GM21528 (cell line): ENCODE results near the gene CA5A.

Experiments
- ATAC-seq: cut with Tn5 transposase; IDR thresholded peaks from one replicate; pipeline ENCODE4 v1.9.1; 2021; ENCODE audit warnings: mild to moderate bottlenecking, moderate library complexity; ENCODE audit not compliant: unreplicated experiment, low FRiP score

Gene CA5A

DNA sequence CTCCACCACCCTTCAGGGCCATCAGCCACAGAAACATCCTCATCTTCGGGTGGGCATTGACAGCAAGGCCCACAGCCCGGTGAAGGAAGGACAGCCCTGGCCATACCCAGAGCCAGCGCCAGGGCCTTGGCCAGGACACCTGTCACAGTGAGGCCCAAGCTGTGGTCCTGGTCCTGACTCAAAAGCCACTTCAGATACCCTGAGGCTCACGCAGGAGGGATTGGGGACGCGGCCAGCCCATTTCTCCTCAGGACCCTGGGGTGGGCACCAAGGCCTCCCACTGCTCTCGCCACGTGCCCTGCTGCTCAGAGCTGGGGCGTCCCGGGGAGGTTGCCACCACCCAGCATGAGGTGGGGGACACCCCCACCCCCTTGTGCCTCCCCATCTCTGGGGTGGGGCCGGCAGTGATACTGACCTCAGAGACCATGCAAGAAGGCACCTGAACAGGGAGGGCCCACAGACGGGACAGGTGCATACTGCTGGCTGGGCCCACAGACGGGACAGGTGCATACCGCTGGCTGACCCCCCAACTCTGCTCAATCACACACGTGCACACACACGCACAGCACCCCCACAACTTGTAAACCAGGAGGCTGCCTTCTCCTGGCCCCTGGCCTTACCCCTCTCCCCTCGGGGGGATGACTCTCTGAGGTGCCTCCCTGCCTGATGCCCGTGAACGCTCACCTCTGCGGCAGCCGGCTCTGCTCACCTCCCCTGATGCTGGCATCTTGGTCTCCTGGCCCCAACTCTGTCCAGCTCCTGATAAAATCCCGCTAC is 81.2 kb downstream of the CA5A start:
- ATAC-seq = no peak

DNA sequence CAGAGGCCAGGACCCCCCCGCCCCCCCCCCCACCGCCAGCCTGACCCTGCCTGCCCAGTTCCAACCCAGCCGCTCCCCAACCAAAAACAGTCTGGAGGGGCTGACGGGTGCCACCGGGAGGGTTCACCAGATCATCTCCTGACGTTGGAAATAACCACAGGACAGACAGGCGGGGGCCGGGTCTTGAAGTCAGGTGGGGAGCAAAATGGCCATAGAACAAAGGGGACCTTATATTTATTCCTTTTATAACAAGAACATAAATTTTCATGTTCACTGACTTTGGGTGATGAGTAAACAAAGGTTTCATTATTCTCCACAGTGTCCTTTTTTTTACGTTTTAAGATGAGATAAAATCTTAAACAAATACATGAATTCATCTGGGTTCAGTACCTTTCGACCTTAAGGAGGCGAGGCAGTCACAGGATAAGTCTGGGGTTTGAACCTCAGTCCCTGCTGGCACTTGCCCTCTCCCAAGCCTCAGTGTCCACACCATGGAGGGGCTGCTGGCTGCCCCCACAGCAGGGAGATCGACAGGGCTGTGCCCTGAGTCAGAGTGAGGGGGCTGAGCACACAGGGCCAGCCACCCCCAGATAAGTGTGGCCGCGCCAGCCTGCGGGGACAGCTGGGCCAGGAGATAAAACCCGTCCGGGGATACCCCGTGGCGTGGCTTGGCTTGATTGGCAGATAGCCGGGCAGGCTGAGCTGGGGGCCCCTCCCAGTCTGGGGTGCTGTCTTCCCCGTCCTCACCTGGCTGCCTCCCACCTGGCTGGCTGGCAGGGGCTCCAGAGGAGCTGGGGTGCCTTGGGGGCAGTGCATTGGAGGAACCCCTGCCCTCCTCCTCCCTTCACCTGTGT is 82.0 kb downstream of the CA5A start:
- no peak for ATAC-seq

- ATAC-seq = peak; percentile 44
These were observed 82.8 kb downstream of the CA5A start for GRCh38 chr16:87853411-87854052.

- ATAC-seq = no peak
These were observed 84.7 kb downstream of the CA5A start for GRCh38 chr16:87851601-87852000.

- no peak for ATAC-seq
These were observed 85.2 kb downstream of the CA5A start for GRCh38 chr16:87851141-87851587.

DNA sequence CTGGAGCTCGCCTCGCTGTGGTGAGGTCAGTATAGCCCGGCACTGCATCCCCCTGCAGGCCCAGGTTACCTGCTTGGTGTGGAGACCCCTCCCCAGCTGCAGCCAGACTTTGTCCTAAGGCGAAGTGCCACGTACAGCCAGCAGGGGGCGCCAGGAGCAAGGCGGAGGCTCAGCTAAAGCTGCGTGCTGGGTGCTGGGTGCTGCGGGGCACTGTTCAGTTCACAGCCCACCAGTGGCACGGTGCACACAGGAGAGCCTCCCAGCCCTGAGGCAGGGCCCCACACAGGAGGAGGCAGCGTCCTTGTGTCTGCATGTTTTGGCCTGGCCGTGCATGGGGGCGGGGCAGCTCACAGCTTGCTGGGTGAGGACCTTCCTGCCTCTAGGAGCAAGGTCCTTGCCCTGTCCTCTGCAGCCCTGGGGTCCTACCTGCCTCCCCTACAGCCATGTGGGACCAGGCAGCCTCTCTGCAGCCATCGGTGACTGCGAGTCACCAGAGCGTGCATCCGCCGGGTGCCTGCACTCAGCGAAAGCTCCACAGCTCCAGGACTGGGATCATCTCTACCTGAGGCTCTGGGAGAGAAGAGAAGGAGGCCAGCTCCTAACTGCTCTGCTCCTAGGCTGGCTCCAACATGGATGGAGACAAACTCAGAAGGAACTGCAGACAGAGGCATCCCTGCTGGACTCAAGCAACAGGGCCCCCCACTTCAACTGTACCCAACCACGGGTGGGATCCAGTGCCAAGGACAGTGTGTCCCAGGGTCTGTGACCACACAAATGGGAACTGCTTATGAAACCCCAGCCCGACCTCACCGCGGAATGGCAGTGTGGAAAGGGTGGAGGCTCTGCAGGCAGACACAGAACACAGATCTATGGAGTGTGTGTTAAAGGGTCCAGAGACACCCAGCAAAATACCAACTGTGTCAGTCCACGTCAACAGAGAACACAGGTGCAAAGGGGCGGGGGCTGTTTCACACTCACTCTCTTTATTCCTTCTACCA is 86.0 kb downstream of the CA5A start:
- ATAC-seq = no peak

DNA sequence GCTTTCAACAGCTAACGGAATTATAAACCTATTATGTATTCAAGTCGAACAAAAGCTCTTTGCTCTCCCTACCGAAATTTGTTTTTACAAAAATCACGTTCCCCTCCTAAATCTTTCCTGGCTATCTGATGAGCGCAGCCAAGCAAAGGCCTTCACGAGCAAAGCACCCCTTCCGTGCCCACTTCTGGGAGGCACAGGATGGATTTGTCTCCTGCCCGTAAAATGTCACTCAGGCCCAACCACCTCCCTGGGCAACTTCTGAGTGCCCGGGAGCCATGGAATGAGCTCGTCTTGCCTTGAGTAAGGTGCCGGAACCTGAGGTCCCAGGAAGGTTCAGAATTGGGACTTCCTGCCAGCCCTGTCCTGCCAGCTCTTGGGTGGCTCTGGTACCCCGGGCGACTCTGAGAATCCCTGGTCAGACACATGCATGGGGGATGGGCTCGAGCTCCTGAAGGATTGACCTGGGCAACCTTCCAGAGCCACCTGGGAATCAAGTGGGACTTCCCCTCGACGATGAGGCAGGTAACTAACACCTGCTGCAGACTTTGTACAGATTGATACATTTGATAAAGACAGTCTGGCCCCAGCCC is 86.8 kb downstream of the CA5A start:
- no peak for ATAC-seq

GRCh38 chr16:87848676-87849345 is 87.5 kb downstream of the CA5A start:
- ATAC-seq = no peak

DNA sequence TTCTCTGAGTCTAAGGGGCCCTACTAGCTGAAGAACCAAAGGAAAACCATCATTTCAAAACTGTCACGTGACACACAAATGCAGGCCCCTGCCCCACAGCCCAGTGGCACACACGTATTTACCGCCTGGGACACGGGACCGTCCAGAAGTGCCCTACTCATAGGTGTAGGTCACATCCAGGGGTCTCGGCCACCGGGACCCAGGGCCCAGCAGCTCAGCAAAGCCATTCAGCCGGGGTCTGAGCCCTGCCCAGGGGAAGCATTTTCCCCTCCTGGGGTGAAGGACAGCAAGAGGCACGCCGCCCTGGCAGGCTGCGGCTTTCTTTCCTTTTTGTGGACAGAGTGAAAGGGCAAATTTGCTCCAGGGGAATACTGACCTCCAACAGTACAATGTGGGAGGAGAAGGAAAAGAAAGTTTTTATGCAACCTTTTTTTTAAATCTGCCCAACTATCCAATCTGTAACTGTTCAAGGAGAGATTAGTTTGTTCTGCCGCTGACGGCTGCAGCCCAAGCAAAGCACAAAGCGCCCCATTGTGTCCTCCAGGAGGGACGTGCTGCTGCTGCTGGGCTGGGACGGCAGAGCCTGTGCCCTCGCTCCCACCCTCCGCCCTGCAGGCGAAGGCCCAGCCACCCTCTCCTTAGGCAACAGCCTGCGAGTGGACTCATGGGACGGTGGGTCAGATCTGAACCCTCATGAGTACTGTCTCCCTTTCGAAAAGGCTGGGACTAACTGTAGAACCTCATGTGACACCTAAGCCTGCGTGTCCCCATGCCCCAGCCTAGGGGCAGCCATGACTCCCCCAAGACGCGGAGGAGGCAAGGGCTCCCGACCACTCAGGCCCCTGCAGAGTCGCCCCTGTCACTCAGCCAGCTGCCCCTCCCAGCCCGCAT is 88.3 kb downstream of the CA5A start:
- no peak for ATAC-seq

DNA sequence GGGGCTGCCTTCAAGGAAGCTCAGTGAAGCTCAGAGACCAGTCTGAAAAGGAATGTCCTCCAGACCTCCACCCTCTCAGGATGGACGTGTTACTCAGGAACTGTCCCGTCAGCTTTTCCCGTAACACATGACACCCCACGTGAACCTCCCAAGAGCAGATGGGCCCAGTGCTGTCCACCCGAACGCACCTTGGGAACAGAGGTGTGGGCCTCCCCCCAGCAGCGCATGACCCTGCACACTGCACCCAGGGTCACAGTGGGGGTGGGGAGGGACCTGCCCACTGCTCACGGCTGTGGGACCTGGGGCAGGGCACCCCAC is 88.9 kb downstream of the CA5A start:
- ATAC-seq = no peak

GRCh38 chr16:87846705-87847466 is 89.4 kb downstream of the CA5A start:
- ATAC-seq = no peak

DNA sequence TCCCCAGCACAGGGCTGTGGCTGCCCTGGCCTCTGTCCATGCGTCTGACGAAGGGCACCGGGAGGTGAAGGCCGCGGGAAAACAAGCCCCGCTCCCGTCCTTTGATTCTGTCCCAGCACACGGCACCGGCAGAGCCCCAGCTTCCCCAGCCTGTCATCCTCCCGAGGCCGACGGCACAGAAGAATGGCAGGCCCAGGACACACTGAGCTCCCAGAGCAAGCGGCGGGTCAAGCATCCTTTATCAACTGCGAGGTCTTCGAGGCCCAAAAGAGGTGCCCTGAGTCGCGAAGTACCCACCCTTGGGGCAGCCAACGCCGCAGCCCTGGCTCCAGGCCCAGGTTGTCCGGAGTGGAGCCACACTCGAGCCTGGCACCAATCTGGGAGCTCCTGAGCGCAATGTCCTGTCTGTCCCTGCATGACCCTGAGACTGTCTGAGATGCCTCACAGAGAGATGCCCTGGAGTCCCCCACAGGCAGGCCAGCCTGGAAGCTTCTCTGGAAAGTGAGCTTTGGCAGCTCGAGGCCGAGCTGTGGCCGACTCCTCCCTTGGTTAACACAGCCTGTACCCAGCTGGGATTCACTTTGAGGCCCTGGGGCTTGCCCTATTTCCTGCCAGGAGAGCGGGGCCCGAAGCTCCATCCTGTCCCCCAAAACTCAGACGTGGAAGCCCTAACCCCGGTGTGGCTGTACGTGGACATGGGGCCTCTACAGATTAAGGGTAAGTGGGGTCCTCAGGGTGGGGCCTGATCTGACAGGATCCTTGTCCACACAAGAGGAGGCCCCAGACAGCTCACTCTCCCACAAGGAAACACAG is 90.3 kb downstream of the CA5A start:
- ATAC-seq = no peak

DNA sequence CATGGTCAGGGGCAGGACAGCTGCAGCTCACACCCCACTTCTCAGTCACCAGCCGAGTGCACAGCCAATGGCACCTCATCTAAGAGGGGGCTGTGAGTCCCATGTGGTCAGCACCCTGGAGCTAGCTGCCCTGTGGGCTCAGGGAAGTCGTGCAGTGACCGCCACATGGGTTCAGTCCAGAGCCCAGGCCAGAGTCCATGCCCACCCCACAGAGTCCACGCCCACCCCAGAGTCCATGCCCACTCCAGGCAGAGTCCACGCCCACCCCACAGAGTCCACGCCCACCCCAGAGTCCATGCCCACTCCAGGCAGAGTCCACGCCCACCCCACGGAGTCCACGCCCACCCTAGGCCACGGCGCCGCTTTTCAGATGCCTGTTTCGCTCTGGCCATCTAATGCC is 91.1 kb downstream of the CA5A start:
- no peak for ATAC-seq

DNA sequence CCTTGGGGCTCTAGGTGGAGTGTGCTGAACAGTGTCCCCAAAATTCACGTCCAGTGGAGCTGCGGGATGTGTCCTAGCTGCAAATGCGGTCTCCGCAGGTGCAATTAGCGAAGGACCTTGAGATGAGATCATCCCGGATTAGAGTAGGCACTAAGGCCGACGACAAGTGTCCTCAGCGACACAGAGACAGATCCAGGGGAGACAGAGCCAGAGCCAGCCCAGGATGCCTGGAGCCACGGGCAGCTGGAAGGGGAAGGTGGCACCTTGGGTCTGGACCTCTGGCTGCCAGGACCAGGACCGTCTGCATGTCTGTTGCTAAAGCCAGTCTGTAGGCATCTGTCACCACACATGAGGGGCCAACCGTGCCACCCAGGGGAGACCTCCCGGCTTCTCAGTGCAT is 91.5 kb downstream of the CA5A start:
- ATAC-seq = no peak

DNA sequence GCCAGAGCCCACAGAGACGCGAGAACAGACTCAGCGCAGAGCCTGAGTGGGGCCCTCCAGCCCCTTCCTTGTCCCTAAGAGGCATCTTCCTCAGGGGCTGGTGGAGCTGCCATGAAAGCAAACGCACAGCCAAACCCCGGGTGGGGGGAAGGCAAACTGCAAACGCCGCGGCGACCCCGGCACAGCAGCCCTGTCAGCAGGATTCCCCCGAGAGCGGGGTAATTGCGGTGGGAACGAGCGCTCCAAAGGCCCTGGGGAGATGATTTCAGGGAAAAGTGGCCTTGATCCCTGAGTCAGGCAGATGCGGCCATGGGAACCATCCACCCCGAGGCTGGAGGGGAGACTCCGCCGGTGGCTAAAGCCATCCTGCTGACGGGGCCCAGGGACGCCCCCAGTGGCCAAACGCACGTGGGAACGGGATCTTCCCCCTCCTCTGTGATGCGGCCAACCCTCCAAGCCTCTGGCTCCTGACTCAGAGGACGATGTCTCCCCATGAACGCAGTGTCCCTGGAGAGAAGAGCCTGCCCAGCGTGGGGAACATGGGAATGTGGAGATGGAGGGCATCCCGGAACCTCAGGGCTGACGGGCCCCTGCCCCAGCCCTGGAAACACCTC is 92.1 kb downstream of the CA5A start:
- ATAC-seq = no peak

GRCh38 chr16:87843678-87844105 is 92.6 kb downstream of the CA5A start:
- ATAC-seq = no peak
